SK-MEL-5 (cell line): ENCODE measurements around the gene FAM83E. TPM values are rescaled to one million over a fixed set of nuclear protein-coding genes. Genes with fewer than 3 reads are reported as not detected.

Experiments
- DNase-seq: peaks from one replicate; pipeline ENCODE4 v3.0.0-alpha.2; 2016; ENCODE audit warnings: low read depth, low spot score
- in situ Hi-C: cut with HindIII; loops from 2 replicates; pipeline ENCODE4 v1.10.0; 2016; ENCODE audit warnings: low sequenced_read_pairs, high pct_unique_total_duplicates, low pct_unique_long_range_greater_than_20kb
- total RNA-seq: library from RNA; depleted of rRNA; stranded (reverse); fragments of >200 nt; shearing (Covaris generic); gene quantifications from 2 replicates; pipeline ENCODE4 v1.2.3, GENCODE V29; 2014

FAM83E gene
- total RNA-seq, 1 experiment from 2014 or later, result 0.34 TPM

DNA sequence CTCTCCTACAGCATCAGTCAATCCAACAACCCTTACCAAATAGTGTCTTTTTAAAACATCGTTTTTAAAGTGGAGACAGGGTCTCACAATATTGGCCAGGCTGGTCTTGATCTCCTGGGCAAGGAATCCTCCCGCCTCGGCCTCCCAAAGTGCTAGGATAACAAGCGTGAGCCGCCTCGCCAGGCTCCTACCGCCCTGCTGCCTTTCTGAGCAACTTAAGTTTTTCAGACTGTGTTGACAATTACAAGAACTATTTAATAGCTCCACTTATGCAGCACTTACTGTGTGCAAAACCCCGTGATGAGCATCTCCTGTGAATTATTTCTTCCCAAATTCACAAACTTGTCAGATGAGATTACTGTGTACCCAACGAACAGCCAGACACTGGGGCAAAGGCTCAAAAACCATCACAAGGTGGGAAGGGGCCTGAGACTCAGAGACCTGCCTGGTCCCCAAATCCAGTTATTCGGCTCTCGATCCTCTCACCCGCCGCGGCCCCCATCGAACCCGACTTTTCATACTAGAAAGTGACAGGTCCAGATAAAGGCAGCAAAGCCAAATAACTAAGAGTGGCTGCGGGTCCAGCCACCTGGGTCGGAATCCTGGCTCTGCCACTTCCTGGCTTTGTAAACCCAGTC is 3.5 kb upstream of the FAM83E start:
- in situ Hi-C loops, result no loop called here
- no peak for DNase-seq

DNA sequence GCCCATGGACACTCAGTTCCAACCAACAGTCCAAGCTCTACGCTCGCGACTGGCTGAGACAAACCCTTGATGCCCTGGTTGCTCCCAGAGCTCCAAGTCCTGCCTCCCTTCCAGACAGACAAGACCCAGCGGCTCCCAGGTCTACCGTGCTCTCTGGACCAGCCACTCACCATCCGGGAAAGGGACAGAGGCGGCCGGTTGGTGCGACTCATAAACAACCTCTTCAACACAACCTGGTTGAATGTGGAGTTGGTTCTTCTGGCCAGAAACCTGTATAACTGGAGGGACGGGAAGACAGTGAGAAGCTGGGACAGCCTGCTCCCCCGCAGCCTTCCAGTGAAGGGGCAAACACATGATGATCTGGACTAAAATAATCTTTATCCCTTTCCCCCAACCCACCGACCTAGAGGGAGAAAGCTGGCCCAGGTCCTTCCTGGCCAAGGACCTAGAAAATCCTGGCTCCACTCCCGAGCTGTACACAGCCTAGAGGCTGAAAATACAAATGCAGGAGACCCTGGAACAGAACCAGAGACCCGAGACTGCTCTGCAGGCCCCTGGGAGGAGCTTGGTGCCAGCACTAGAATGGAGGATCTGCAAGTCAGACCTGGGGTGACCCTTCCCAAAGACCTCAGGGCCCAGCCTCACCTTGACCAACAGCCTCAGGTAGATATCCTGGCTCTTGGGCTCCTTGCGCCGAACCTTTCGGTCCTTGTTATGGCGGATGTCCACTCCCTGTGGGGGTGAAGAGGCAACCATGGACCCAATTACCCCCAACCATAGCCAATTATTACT is 2.5 kb upstream of the FAM83E start:
- in situ Hi-C loops, result no loop called here
- no peak for DNase-seq

- in situ Hi-C loops, result no loop called here
- DNase-seq, result no peak
Observed at GRCh38 chr19:48616491-48617056, 1.7 kb upstream of the FAM83E start.

- no peak for DNase-seq
- in situ Hi-C loops, result no loop called here
Observed at GRCh38 chr19:48616041-48616436, 1.2 kb upstream of the FAM83E start.

GRCh38 chr19:48615231-48616040 is 560 bp upstream of the FAM83E start:
- no peak for DNase-seq
- in situ Hi-C loops, result no loop called here

GRCh38 chr19:48613852-48614435 is 932 bp downstream of the FAM83E start:
- in situ Hi-C loops, result no loop called here
- no peak for DNase-seq

- DNase-seq, result no peak
- in situ Hi-C loops, result no loop called here
Observed at GRCh38 chr19:48613024-48613851, 1.6 kb downstream of the FAM83E start.

GRCh38 chr19:48611872-48612271 is 3.0 kb downstream of the FAM83E start:
- DNase-seq, result no peak
- in situ Hi-C loops, result no loop called here

DNA sequence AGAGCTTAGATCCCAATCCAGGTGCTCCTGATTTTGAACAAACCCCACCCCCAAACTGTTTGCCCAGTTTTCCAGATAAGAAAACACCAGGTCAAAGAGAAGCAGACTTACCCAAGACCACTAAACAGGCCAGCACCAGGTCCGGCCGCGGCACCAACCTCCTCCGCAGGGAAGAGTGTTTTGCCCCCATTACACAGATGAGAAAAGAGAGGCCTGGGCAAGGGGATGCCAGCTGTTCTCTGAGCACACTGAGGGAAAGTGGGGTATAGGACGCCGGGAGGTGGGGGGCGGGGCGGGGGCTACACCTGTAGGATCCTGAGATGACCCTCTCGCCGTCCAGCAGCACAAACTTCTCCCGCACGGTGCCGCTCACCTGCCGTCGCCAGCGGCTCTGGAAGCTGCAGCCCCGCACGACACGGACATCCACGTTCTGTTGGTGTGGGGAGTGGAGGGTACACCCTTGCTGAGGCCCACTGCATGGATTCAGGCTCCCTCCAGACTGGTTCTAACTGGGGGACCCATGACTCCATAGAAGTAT is 5.2 kb downstream of the FAM83E start:
- in situ Hi-C loops, result no loop called here
- DNase-seq, result no peak

DNA sequence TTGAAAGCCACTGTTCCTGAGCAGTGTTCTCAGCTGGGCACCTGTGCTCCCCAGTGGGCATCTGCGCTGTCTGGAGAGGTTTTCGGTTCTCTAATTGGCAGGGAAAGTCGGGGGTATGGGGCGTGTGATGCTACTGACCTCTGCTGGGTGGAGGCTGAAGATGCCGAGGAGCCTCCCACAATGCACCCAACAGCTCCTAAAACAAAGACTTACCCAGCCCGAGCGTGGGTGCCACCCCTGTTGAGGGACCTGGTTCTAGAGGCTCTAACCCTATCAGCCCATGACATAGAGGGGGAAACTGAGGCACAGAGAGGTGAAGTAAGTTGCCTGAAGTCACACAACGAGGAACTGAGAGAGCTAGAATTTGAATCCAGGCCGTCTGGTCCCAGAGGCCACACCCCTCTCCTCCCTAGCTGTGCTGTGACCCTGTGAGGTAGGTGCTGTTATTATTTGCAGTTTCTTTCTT is 6.0 kb downstream of the FAM83E start:
- in situ Hi-C loops, result no loop called here
- peak; percentile 72 for DNase-seq

- in situ Hi-C loops, result no loop called here
- no peak for DNase-seq
Observed at GRCh38 chr19:48607359-48607755, 7.5 kb downstream of the FAM83E start.

DNA sequence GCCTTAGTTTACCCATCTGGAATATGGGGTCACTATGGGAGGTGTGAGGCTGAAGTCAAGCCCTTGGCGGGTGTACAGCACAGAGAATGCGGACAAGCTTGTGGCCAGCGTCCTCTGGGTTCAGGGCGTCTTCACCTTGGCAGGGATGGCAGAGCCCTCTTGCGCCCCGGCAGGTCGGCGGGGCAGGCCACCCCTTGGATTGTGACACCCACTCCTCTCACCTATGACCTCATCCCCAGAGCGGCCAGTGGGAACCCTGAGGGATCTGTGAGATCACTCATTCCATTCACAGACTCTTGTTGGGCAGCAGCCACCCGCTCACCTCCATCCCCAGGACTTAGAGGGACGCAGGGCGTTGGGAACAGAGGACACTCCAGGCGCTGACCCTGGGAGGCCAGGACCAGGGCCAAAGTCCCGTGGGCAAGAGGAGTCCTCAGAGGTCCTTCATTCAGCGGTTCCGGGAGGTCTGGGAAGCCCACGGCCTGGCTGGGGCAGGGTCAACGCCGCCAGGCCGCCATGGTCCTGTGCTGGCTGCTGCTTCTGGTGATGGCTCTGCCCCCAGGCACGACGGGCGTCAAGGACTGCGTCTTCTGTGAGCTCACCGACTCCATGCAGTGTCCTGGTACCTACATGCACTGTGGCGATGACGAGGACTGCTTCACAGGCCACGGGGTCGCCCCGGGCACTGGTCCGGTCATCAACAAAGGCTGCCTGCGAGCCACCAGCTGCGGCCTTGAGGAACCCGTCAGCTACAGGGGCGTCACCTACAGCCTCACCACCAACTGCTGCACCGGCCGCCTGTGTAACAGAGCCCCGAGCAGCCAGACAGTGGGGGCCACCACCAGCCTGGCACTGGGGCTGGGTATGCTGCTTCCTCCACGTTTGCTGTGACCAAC is 8.2 kb downstream of the FAM83E start, which contains the start of gene SPACA4:
TSS of gene SPACA4 (plus strand) at position 280 of the 896 bp plus-strand sequence. CDS start at position 517, 237 bp downstream.
- DNase-seq, result no peak
- in situ Hi-C loops, result no loop called here

- DNase-seq, result no peak
- in situ Hi-C loops, result no loop called here
Observed at GRCh38 chr19:48603850-48604249, 11.0 kb downstream of the FAM83E start.

DNA sequence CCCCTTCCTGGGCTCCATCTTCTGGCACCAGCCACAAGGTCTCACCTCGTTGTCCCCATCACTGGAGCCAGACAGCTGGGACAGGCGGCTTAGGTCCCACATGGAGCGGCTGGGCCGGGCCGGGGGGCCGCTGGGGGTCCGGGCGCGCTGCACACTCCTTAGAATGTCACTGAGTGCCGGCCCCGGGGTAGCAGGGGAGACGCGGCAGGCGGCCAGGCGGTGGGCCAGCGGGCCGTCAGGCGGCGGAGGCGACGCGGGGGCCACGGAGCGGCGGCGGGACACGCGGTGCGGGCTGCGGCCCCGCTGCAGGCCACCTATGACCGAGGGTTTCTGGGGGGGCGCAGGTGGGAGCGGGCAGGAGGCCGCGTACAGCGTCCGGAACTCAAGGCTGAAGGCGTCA is 11.4 kb downstream of the FAM83E start:
- in situ Hi-C loops, result no loop called here
- no peak for DNase-seq

DNA sequence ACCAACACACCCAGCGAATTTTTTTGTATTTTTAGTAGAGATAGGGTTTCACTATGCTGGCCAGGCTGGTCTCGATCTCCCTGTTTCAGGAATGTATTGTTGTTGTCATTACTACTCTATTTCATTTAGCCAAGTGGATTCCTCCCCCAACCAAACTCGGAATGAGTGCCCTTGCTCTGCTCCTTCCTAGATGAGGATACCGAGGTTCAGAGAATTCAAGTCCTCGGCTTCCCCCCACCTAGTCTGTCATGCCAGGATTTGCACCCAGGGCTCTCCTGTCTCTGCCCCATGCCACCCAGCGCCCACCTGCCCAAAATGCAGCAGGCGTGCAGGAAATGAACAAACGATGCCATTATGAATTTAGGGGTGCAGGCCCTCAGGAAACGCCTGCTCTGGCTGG is 11.9 kb downstream of the FAM83E start:
- DNase-seq, result no peak
- in situ Hi-C loops, result no loop called here
